ENCODE data around the gene CHSY1. TPM values are rescaled to one million over a fixed set of nuclear protein-coding genes. Genes with fewer than 3 reads are reported as not detected.
A peak's percentile ranks its signal among the peaks of the same experiment; 100 is the strongest.

Gene CHSY1
- total and polyA plus RNA-seq, 11 donors = 5.6 to 41.3 (median 11.1) TPM

DNA sequence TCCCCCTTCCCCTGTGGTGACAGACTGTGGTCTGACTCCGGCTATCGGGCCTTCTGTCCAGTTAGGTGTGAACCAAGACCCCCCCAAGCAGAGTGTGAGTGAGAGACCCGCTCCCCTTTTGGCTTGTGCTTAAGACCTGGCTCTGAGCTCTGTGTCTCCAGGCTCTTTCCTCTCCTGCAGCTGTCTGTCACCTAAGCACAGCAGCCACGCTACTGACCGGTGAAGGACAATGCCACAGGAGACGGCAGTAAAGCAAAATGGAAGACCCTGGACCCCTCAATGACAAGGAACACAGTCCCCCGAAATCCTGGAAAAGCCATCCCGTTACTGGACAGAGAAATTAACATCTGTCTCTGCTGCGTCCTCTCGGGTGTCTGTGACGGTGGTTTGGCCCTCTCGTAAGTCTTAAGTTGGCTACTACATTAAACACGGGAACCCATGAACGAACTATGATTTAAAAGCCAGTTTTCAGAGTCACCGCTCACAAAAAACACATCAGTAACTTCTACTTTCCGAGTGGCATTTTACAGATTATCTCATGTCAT, 53.7 kb downstream of the CHSY1 start:
- H3K4me1 ChIP-seq = peaks cover 0 to 86% (median 56%) of the 10 kb centered on the region in 12 donors
- WGBS, 4 donors = 74 to 87% (median 81%) methylated on average over 16 of the region's 16 CpGs

DNA sequence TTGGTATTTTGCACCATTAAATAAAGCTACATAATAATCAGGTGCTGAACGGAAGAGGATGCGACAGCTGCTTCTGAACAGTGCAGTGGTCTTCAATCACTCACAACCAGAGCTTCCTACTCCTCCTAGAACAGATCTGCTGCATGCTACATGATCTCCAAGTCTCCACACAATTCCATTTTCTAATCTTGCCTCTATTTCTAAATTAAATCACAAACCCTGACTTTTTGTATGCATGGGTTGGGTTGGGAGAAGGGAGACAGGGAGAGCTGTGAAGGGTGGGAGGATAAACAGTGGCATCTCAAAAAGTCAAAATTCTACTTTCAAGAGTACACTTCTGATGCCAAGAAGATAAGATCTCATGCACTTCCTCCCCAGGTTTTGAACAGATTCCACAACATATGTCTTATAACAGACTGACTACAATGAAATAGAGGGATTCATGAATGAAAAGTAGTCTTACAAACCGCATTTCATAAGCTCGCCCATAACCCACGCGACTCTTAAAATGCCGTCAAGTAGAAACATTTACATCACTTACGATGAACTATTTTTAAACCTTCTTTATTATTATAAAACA, 57.2 kb downstream of the CHSY1 start:
- H3K36me3 ChIP-seq = no peaks in the 10 kb centered on the region
- no peak for DNase-seq
- WGBS, 4 donors = 57 to 65% (median 65%) methylated on average over 8 of the region's 8 CpGs
- H3K4me3 ChIP-seq = peak overlapping the region in 1 of 12 donors; percentile 19
- H3K27me3 ChIP-seq = no peaks in the 10 kb centered on the region
- no peaks in the 10 kb centered on the region for H3K9me3 ChIP-seq
- no peak for ATAC-seq
- H3K27ac ChIP-seq = peak overlapping the region in 8 of 12 donors; percentile 31 to 87 (median 60)
- TF ChIP-seq, protein P1, sequence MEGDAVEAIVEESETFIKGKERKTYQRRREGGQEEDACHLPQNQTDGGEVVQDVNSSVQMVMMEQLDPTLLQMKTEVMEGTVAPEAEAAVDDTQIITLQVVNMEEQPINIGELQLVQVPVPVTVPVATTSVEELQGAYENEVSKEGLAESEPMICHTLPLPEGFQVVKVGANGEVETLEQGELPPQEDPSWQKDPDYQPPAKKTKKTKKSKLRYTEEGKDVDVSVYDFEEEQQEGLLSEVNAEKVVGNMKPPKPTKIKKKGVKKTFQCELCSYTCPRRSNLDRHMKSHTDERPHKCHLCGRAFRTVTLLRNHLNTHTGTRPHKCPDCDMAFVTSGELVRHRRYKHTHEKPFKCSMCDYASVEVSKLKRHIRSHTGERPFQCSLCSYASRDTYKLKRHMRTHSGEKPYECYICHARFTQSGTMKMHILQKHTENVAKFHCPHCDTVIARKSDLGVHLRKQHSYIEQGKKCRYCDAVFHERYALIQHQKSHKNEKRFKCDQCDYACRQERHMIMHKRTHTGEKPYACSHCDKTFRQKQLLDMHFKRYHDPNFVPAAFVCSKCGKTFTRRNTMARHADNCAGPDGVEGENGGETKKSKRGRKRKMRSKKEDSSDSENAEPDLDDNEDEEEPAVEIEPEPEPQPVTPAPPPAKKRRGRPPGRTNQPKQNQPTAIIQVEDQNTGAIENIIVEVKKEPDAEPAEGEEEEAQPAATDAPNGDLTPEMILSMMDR (IDR thresholded peaks at IDR 0.05) = no peak
- TF ChIP-seq POLR2A (IDR thresholded peaks at IDR 0.05) = no peak
- peaks cover 0 to 88% (median 45%) of the 10 kb centered on the region in 12 donors for H3K4me1 ChIP-seq
- intact Hi-C loops (cut with DNase I) = loop anchor here in 6 of 10 donors (5.0 to 10.0 kb wide), 5 partner anchors 38 to 180 kb away; no protein-coding TSS in a partner anchor

More for the DNA sequence above, 53.7 kb downstream of the CHSY1 start:
- Histone ChIP-seq H3K36me3 (no peaks in the 10 kb centered on the region), H3K9me3 (no peaks in the 10 kb centered on the region), H3K4me3 (no peak overlapping the region), H3K27ac (peak overlapping the region in 8 of 12 donors; percentile 7 to 85 (median 53)), H3K27me3 (no peaks in the 10 kb centered on the region)
- intact Hi-C loops (cut with DNase I) = loop anchor here in 4 of 10 donors (5.0 to 10.0 kb wide), 4 partner anchors 34 to 183 kb away; no protein-coding TSS in a partner anchor
- ATAC-seq = no peak
- DNase-seq = no peak
- TF ChIP-seq, protein P1 (IDR thresholded peaks at IDR 0.05) = no peak
- no peak for TF ChIP-seq POLR2A (IDR thresholded peaks at IDR 0.05)

DNA sequence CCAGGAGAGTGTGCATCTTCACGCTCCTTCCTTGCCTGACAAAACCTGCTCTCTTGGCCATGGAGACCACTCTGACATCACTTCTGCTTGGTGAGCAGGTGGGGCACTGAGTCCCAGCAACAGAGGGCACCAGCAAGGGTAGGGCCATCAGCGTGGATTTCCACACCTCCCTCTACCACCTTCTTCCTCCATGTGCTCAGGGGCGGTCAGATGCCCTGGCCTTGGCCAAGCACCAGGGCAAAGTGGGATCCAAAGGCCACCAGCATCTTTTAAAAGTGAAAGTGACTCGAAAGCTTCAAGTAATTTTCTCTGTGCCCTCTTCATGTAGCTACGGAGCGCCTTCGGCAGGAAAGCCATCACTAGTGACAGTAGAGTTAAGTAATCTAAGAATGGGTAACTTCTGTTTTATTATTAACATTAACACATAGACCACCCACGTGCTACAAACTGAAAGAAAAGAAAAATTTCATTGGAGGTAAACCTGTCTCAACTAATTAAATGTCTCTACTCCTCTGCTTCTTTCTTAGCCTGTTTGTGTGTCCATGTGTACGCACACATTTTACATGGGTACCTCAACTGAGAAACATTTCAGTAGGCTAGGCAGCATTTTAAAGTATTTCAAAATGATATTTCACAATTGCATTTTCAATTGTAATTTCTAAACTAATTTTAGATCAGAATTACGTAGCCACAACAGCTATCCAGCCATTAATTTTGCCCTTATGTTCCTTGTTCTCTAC, 57.9 kb downstream of the CHSY1 start:
- DNase-seq (no peak), ATAC-seq (peak in 3 of 4 donors; percentile 8 to 12 (median 11))
- 72 to 80% (median 77%) methylated on average over 10 of the region's 10 CpGs for WGBS, 4 donors
- Histone ChIP-seq H3K4me3 (peak overlapping the region in 6 of 12 donors; percentile 4 to 42 (median 19)), H3K4me1 (peaks cover 0 to 88% (median 41%) of the 10 kb centered on the region in 12 donors), H3K27ac (peak overlapping the region in 11 of 12 donors; percentile 26 to 87 (median 55)), H3K27me3 (no peaks in the 10 kb centered on the region), H3K9me3 (no peaks in the 10 kb centered on the region), H3K36me3 (no peaks in the 10 kb centered on the region)
- intact Hi-C loops (cut with DNase I) = loop anchor here in 4 of 10 donors (5.0 to 10.0 kb wide), 4 partner anchors 48 to 179 kb away; no protein-coding TSS in a partner anchor
- no peak for TF ChIP-seq POLR2A (IDR thresholded peaks at IDR 0.05)
- TF ChIP-seq, protein P1 (IDR thresholded peaks at IDR 0.05) = no peak

All from heart left ventricle (tissue), 16 donors.